K562 (cell line): ENCODE measurements around the gene RGS19.

Source experiments
- GTF2F1 ChIP-seq: IDR thresholded peaks from 2 replicates; pipeline ENCODE4 v1.6.1; 2011; ENCODE audit warnings: low read depth, low read length, improper control_type of control experiment
- HMG20A ChIP-seq: fragments of 450-650 bp; formaldehyde crosslinking; conservative IDR thresholded peaks from 2 replicates; pipeline ENCODE4 v1.4.0; 2020; ENCODE audit warnings: mild to moderate bottlenecking, mixed read lengths
- MYC ChIP-seq, 2 experiments: fragments of 250-450 bp in 1 of 2; sonication (Bioruptor Pico) in 1 of 2; IDR thresholded peaks; 2 replicates each; pipeline versions ENCODE4 v1.5.1 to v1.6.1; 2012 to 2021; ENCODE audit warnings: low read depth in 2 of 2, borderline replicate concordance in 1 of 2, improper control_type of control experiment in 1 of 2, low read length in 1 of 2, mild to moderate bottlenecking in 1 of 2, moderate library complexity in 1 of 2
- PHF20 ChIP-seq: fragments of 450-650 bp; IDR thresholded peaks from 2 replicates; pipeline ENCODE4 v1.6.1; 2018; ENCODE audit not compliant: partially characterized antibody
- TAF7 ChIP-seq: fragments of 450-650 bp; IDR thresholded peaks from 2 replicates; pipeline ENCODE4 v1.6.1; 2016; ENCODE audit warnings: missing genetic modification characterization, missing compliant biosample characterization
- TOE1 ChIP-seq, 2 experiments: fragments of 450-650 bp in 1 of 2; sonication (generic) in 1 of 2; formaldehyde crosslinking in 1 of 2; IDR thresholded peaks; 2 replicates each; pipeline versions ENCODE4 v1.7.1 to v1.8.0; 2016 to 2022; ENCODE audit warnings: borderline replicate concordance in 2 of 2, mild to moderate bottlenecking in 2 of 2, antibody characterized with exemption in 1 of 2, inconsistent platforms in 1 of 2, low read depth in 1 of 2, missing genetic modification reagents in 1 of 2, moderate library complexity in 1 of 2
- ZSCAN32 ChIP-seq: fragments of 450-650 bp; formaldehyde crosslinking; IDR thresholded peaks from 2 replicates; pipeline ENCODE4 v1.4.0; 2020; ENCODE audit warnings: mild to moderate bottlenecking, moderate library complexity
- TF ChIP-seq, protein P1 (sequence below): sonication (generic); formaldehyde crosslinking; IDR thresholded peaks from 2 replicates; pipeline ENCODE4 v1.8.0; 2023; ENCODE audit warnings: mild to moderate bottlenecking, missing genetic modification reagents
- TF ChIP-seq, protein P2 (sequence below): fragments of 250-450 bp; sonication (Bioruptor Pico); IDR thresholded peaks from 2 replicates; pipeline ENCODE4 v1.8.0; 2022; ENCODE audit warnings: inconsistent platforms, mild to moderate bottlenecking, moderate library complexity, borderline replicate concordance
- TF ChIP-seq, protein P3 (sequence below): sonication (generic); formaldehyde crosslinking; IDR thresholded peaks from 2 replicates; pipeline ENCODE4 v1.8.0; 2023; ENCODE audit warnings: mild to moderate bottlenecking, missing genetic modification reagents
- TF ChIP-seq, protein P4 (sequence below), 3 experiments: IDR thresholded peaks in 2 of 3; conservative IDR thresholded peaks in 1 of 3; 2 replicates each; pipeline ENCODE4 v1.5.1; 2011 to 2012; ENCODE audit warnings: low read length in 3 of 3, mild to moderate bottlenecking in 3 of 3, control low read depth in 2 of 3, improper control_type of control experiment in 1 of 3, inconsistent platforms in 1 of 3, low read depth in 1 of 3, mixed read lengths in 1 of 3, moderate library complexity in 1 of 3; ENCODE audit not compliant: insufficient read depth in 2 of 3

DNA sequence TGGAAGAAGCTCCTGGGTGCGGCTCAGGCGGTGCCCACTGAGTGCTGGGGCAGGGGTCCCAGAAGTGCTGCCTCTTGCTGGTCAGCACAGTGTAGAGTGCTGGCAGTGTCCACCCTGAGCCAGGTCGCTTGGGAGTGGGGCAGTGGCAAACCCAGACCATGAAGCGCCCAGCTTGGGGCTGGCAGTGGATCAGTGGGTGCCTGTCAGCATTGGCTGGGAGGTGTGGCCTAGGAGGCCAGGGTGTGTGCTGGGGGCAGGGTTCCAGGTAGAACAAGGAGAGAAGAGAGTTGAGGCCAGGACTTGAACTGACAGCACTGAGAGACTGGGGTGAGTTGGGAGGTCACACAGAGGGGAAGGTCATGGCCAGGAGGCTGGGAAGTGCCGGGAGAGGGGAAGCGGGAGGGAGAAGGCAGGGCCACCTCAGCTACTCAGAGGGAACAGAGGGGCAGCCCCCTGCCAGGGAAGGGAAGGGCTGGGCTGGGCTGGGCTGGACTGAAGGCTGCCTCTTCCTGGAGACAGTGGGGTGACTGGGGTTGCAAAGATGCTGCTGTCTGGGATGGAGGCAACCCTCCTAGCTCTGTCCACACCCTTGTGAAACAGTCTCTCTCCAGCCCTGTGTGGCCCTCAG is 12.2 kb downstream of the RGS19 start:
- TF ChIP-seq MYC (IDR thresholded peaks at IDR 0.05; ENCODE audit: low read depth, low read length): no peak
- no peak for TF ChIP-seq MYC (CRISPR knock-in tag; IDR thresholded peaks at IDR 0.05; ENCODE audit: borderline replicate concordance, low read depth)
- TF ChIP-seq PHF20: no peak
- TF ChIP-seq, protein P1, sequence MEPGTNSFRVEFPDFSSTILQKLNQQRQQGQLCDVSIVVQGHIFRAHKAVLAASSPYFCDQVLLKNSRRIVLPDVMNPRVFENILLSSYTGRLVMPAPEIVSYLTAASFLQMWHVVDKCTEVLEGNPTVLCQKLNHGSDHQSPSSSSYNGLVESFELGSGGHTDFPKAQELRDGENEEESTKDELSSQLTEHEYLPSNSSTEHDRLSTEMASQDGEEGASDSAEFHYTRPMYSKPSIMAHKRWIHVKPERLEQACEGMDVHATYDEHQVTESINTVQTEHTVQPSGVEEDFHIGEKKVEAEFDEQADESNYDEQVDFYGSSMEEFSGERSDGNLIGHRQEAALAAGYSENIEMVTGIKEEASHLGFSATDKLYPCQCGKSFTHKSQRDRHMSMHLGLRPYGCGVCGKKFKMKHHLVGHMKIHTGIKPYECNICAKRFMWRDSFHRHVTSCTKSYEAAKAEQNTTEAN: no peak
- no peak for TF ChIP-seq TAF7
- TF ChIP-seq TOE1 (IDR thresholded peaks at IDR 0.05; ENCODE audit: borderline replicate concordance): no peak
- TF ChIP-seq TOE1 (CRISPR knock-in tag; IDR thresholded peaks at IDR 0.05; ENCODE audit: borderline replicate concordance, low read depth): no peak
- TF ChIP-seq GTF2F1: no peak
- no peak for TF ChIP-seq ZSCAN32
- TF ChIP-seq HMG20A (CRISPR knock-in tag): no peak
- TF ChIP-seq, protein P2, sequence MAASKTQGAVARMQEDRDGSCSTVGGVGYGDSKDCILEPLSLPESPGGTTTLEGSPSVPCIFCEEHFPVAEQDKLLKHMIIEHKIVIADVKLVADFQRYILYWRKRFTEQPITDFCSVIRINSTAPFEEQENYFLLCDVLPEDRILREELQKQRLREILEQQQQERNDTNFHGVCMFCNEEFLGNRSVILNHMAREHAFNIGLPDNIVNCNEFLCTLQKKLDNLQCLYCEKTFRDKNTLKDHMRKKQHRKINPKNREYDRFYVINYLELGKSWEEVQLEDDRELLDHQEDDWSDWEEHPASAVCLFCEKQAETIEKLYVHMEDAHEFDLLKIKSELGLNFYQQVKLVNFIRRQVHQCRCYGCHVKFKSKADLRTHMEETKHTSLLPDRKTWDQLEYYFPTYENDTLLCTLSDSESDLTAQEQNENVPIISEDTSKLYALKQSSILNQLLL (CRISPR knock-in tag): no peak
- TF ChIP-seq, protein P3, sequence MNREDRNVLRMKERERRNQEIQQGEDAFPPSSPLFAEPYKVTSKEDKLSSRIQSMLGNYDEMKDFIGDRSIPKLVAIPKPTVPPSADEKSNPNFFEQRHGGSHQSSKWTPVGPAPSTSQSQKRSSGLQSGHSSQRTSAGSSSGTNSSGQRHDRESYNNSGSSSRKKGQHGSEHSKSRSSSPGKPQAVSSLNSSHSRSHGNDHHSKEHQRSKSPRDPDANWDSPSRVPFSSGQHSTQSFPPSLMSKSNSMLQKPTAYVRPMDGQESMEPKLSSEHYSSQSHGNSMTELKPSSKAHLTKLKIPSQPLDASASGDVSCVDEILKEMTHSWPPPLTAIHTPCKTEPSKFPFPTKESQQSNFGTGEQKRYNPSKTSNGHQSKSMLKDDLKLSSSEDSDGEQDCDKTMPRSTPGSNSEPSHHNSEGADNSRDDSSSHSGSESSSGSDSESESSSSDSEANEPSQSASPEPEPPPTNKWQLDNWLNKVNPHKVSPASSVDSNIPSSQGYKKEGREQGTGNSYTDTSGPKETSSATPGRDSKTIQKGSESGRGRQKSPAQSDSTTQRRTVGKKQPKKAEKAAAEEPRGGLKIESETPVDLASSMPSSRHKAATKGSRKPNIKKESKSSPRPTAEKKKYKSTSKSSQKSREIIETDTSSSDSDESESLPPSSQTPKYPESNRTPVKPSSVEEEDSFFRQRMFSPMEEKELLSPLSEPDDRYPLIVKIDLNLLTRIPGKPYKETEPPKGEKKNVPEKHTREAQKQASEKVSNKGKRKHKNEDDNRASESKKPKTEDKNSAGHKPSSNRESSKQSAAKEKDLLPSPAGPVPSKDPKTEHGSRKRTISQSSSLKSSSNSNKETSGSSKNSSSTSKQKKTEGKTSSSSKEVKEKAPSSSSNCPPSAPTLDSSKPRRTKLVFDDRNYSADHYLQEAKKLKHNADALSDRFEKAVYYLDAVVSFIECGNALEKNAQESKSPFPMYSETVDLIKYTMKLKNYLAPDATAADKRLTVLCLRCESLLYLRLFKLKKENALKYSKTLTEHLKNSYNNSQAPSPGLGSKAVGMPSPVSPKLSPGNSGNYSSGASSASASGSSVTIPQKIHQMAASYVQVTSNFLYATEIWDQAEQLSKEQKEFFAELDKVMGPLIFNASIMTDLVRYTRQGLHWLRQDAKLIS: no peak
- TF ChIP-seq, protein P4, sequence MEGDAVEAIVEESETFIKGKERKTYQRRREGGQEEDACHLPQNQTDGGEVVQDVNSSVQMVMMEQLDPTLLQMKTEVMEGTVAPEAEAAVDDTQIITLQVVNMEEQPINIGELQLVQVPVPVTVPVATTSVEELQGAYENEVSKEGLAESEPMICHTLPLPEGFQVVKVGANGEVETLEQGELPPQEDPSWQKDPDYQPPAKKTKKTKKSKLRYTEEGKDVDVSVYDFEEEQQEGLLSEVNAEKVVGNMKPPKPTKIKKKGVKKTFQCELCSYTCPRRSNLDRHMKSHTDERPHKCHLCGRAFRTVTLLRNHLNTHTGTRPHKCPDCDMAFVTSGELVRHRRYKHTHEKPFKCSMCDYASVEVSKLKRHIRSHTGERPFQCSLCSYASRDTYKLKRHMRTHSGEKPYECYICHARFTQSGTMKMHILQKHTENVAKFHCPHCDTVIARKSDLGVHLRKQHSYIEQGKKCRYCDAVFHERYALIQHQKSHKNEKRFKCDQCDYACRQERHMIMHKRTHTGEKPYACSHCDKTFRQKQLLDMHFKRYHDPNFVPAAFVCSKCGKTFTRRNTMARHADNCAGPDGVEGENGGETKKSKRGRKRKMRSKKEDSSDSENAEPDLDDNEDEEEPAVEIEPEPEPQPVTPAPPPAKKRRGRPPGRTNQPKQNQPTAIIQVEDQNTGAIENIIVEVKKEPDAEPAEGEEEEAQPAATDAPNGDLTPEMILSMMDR (IDR thresholded peaks at IDR 0.05 in 2 of 3, conservative IDR thresholded peaks at IDR 0.05 in 1 of 3; ENCODE audit: insufficient read depth in 2 of 3, low read depth in 1 of 3, low read length in 3 of 3): no peak
